Mesenchymal stem cell (in vitro differentiated cells and primary cell): ENCODE data around the gene HAVCR2. TPM values are rescaled to one million over a fixed set of nuclear protein-coding genes. Genes with fewer than 3 reads are reported as not detected.

Source experiments
- DNase-seq: peaks from one replicate; pipeline ENCODE4 v3.0.0-alpha.2; 2013
- H2AFZ ChIP-seq: one replicate; pipeline ENCODE4 v1.6.1; 2013; ENCODE audit warnings: low read depth, mild to moderate bottlenecking, control low read depth, inconsistent platforms, low read length, moderate library complexity
- H2AK5ac ChIP-seq: 2 replicates; pipeline ENCODE4 v1.6.1; 2013; ENCODE audit warnings: low read length, moderate library complexity, mild to moderate bottlenecking, inconsistent platforms; ENCODE audit not compliant: severe bottlenecking
- H2BK120ac ChIP-seq: one replicate; pipeline ENCODE4 v1.6.1; 2013; ENCODE audit warnings: low read depth, mild to moderate bottlenecking, inconsistent platforms, low read length, moderate library complexity
- H2BK12ac ChIP-seq, 2 experiments: one replicate each; pipeline ENCODE4 v1.6.1; 2013; ENCODE audit warnings: inconsistent platforms in 2 of 2, low read length in 2 of 2, mild to moderate bottlenecking in 2 of 2, moderate library complexity in 2 of 2, control low read depth in 1 of 2
- H2BK15ac ChIP-seq: one replicate; pipeline ENCODE4 v1.6.1; 2013; ENCODE audit warnings: mild to moderate bottlenecking, low read depth, inconsistent platforms; ENCODE audit not compliant: poor library complexity, severe bottlenecking
- H2BK5ac ChIP-seq: 2 replicates; pipeline ENCODE4 v1.6.1; 2013; ENCODE audit warnings: low read depth, mild to moderate bottlenecking, low read length, control low read depth, inconsistent platforms; ENCODE audit not compliant: poor library complexity, severe bottlenecking
- H3K14ac ChIP-seq, 2 experiments: one replicate each; pipeline ENCODE4 v1.6.1; 2013; ENCODE audit warnings: inconsistent platforms in 2 of 2, low read length in 2 of 2, control low read depth in 1 of 2, mild to moderate bottlenecking in 1 of 2, moderate library complexity in 1 of 2
- H3K18ac ChIP-seq, 2 experiments: one replicate each; pipeline ENCODE4 v1.6.1; 2013; ENCODE audit warnings: inconsistent platforms in 2 of 2, low read length in 2 of 2, control low read depth in 1 of 2, low read depth in 1 of 2, mild to moderate bottlenecking in 1 of 2
- H3K23ac ChIP-seq, 2 experiments: one replicate each; pipeline ENCODE4 v1.6.1; 2013; ENCODE audit warnings: inconsistent platforms in 2 of 2, low read length in 2 of 2, mild to moderate bottlenecking in 2 of 2, moderate library complexity in 2 of 2, control low read depth in 1 of 2
- H3K27ac ChIP-seq: 2 replicates; pipeline ENCODE4 v1.5.1; 2013; ENCODE audit warnings: mild to moderate bottlenecking, moderate library complexity, low read length, control low read depth, inconsistent platforms; ENCODE audit not compliant: poor library complexity, severe bottlenecking
- H3K27me3 ChIP-seq, 2 experiments: 2 replicates each; pipeline versions ENCODE4 v1.6.1 to v1.7.0; 2013; ENCODE audit warnings: low read length in 2 of 2, mild to moderate bottlenecking in 2 of 2, moderate library complexity in 2 of 2, control low read depth in 1 of 2, inconsistent platforms in 1 of 2; ENCODE audit not compliant: control insufficient read depth in 1 of 2, insufficient read depth in 1 of 2
- H3K36me3 ChIP-seq, 2 experiments: 2 replicates each; pipeline versions ENCODE4 v1.6.1 to v1.7.0; 2013; ENCODE audit warnings: low read length in 2 of 2, control low read depth in 1 of 2, inconsistent platforms in 1 of 2, low read depth in 1 of 2, mild to moderate bottlenecking in 1 of 2; ENCODE audit not compliant: insufficient read depth in 2 of 2, control insufficient read depth in 1 of 2
- H3K4ac ChIP-seq, 2 experiments: one replicate each; pipeline ENCODE4 v1.6.1; 2013; ENCODE audit warnings: inconsistent platforms in 2 of 2, low read length in 2 of 2, mild to moderate bottlenecking in 2 of 2, moderate library complexity in 2 of 2, control low read depth in 1 of 2, low read depth in 1 of 2
- H3K4me1 ChIP-seq: 2 replicates; pipeline ENCODE4 v1.6.1; 2013; ENCODE audit warnings: low read depth, low read length, control low read depth; ENCODE audit not compliant: control insufficient read depth, insufficient read depth
- H3K4me2 ChIP-seq: 2 replicates; pipeline ENCODE4 v1.6.1; 2013; ENCODE audit warnings: low read length, mild to moderate bottlenecking, inconsistent platforms; ENCODE audit not compliant: poor library complexity, severe bottlenecking
- H3K4me3 ChIP-seq, 2 experiments: 2 replicates each; pipeline versions ENCODE4 v1.5.1 to v1.7.0; 2013; ENCODE audit warnings: low read length in 2 of 2, mild to moderate bottlenecking in 2 of 2, control low read depth in 1 of 2, low read depth in 1 of 2; ENCODE audit not compliant: insufficient read depth in 1 of 2
- H3K79me1 ChIP-seq: replicated peaks from 2 replicates; pipeline ENCODE4 v1.6.1; 2013; ENCODE audit warnings: mild to moderate bottlenecking, control low read depth, low read length, inconsistent platforms; ENCODE audit not compliant: poor library complexity, severe bottlenecking
- H3K9ac ChIP-seq: 2 replicates; pipeline ENCODE4 v1.7.0; 2013; ENCODE audit warnings: mild to moderate bottlenecking, low read length, moderate library complexity
- H3K9me3 ChIP-seq: 2 replicates; pipeline ENCODE4 v1.7.0; 2013; ENCODE audit warnings: mild to moderate bottlenecking, low read length; ENCODE audit not compliant: control insufficient read depth
- H4K8ac ChIP-seq: one replicate; pipeline ENCODE4 v1.6.1; 2013; ENCODE audit warnings: inconsistent platforms, mild to moderate bottlenecking, low read length, moderate library complexity
- H4K91ac ChIP-seq: one replicate; pipeline ENCODE4 v1.6.1; 2013; ENCODE audit warnings: mild to moderate bottlenecking, low read length, inconsistent platforms
- WGBS: methylation state at CpG from one replicate; pipeline ENCODE4 v1.1.7; 2013; ENCODE audit warnings: mixed read lengths; 5-methylcytosine and 5-hydroxymethylcytosine counted together
- polyA plus RNA-seq, 2 experiments: library from polyadenylated mRNA; stranded (reverse); fragments of 200-250 nt; gene quantifications; one replicate each; pipeline ENCODE4 v1.2.3, GENCODE V29; 2013

HAVCR2 gene
- polyA plus RNA-seq (2013, experiment 1 of 2): 0.11 TPM
- 0.21 TPM for polyA plus RNA-seq (2013, experiment 2 of 2)

- Histone ChIP-seq H3K9ac (no peak within 1 kb of the TSS), H3K9me3 (no peaks in the 10 kb centered on the region), H2BK12ac (peak within 1 kb of the TSS in 1 of 2 experiments; percentile 38), H2AFZ (no peak within 1 kb of the TSS), H3K14ac (no peak within 1 kb of the TSS), H4K91ac (no peak within 1 kb of the TSS), H2BK120ac (no peak within 1 kb of the TSS), H3K4me3 (no peak within 1 kb of the TSS), H3K27ac (no peak within 1 kb of the TSS), H3K4ac (no peak within 1 kb of the TSS), H2BK15ac (no peak within 1 kb of the TSS), H3K27me3 (no peaks in the 10 kb centered on the region), H3K4me1 (peaks cover 2% of the 10 kb centered on the region), H3K23ac (no peak within 1 kb of the TSS), H3K18ac (peak within 1 kb of the TSS in 1 of 2 experiments; percentile 21), H2BK5ac (no peak within 1 kb of the TSS), H3K4me2 (no peak within 1 kb of the TSS), H2AK5ac (no peak within 1 kb of the TSS), H4K8ac (no peak within 1 kb of the TSS), H3K36me3 (no peaks in the 10 kb centered on the region), H3K79me1 (no peaks in the 10 kb centered on the region)
- no peak for DNase-seq
- 90% methylated on average over 4 of the region's 4 CpGs for WGBS
These were observed at the start of gene HAVCR2 for GRCh38 chr5:157108976-157109375. Gene HAVCR2, minus strand, starts transcription at chr5:157109044. Its CDS starts 61 bp downstream, at chr5:157108983.

- no peak overlapping the region for H3K14ac ChIP-seq
- no peak overlapping the region for H2BK120ac ChIP-seq
- H3K4ac ChIP-seq: no peak overlapping the region
- no peak overlapping the region for H3K9ac ChIP-seq
- no peak overlapping the region for H2BK15ac ChIP-seq
- no peak for DNase-seq
- no peak overlapping the region for H2AFZ ChIP-seq
- peaks cover 3 to 10% of the 10 kb centered on the region in 2 experiments for H3K27me3 ChIP-seq
- H2BK5ac ChIP-seq: no peak overlapping the region
- no peaks in the 10 kb centered on the region for H3K9me3 ChIP-seq
- H3K4me3 ChIP-seq: no peak overlapping the region
- no peak overlapping the region for H2BK12ac ChIP-seq
- no CpG with 5 or more reads among the region's 1 CpG for WGBS
- no peaks in the 10 kb centered on the region for H3K4me1 ChIP-seq
- H3K23ac ChIP-seq: no peak overlapping the region
- no peak overlapping the region for H3K4me2 ChIP-seq
- H4K8ac ChIP-seq: no peak overlapping the region
- H3K36me3 ChIP-seq: no peaks in the 10 kb centered on the region
- H3K18ac ChIP-seq: no peak overlapping the region
- H3K27ac ChIP-seq: no peak overlapping the region
- no peak overlapping the region for H4K91ac ChIP-seq
- no peaks in the 10 kb centered on the region for H3K79me1 ChIP-seq
- no peak overlapping the region for H2AK5ac ChIP-seq
These were observed 48.5 kb upstream of the HAVCR2 start for GRCh38 chr5:157157293-157157891.

GRCh38 chr5:157155297-157155696 lies 46.5 kb upstream of the HAVCR2 start:
- no peak overlapping the region for H3K4ac ChIP-seq
- no peak overlapping the region for H3K9ac ChIP-seq
- no peak overlapping the region for H4K91ac ChIP-seq
- H2BK12ac ChIP-seq: no peak overlapping the region
- H3K4me1 ChIP-seq: no peaks in the 10 kb centered on the region
- no peak overlapping the region for H2BK15ac ChIP-seq
- H4K8ac ChIP-seq: no peak overlapping the region
- no peak overlapping the region for H2AFZ ChIP-seq
- no peaks in the 10 kb centered on the region for H3K9me3 ChIP-seq
- no peak overlapping the region for H3K14ac ChIP-seq
- no peak overlapping the region for H3K23ac ChIP-seq
- DNase-seq: no peak
- no peak overlapping the region for H3K27ac ChIP-seq
- H2BK5ac ChIP-seq: peak overlapping the region; percentile 19
- no peak overlapping the region for H3K4me2 ChIP-seq
- H3K36me3 ChIP-seq: no peaks in the 10 kb centered on the region
- no peak overlapping the region for H2BK120ac ChIP-seq
- no peak overlapping the region for H3K18ac ChIP-seq
- H3K27me3 ChIP-seq: peaks cover 2 to 10% of the 10 kb centered on the region in 2 experiments
- H2AK5ac ChIP-seq: no peak overlapping the region
- no peak overlapping the region for H3K4me3 ChIP-seq
- WGBS: 92% methylated on average over 3 of the region's 3 CpGs
- H3K79me1 ChIP-seq: no peaks in the 10 kb centered on the region

GRCh38 chr5:157150995-157151394 lies 42.2 kb upstream of the HAVCR2 start:
- H3K4me2 ChIP-seq: no peak overlapping the region
- H2AK5ac ChIP-seq: no peak overlapping the region
- DNase-seq: no peak
- H3K14ac ChIP-seq: no peak overlapping the region
- H3K4me1 ChIP-seq: no peaks in the 10 kb centered on the region
- no peaks in the 10 kb centered on the region for H3K27me3 ChIP-seq
- H3K36me3 ChIP-seq: no peaks in the 10 kb centered on the region
- H4K91ac ChIP-seq: no peak overlapping the region
- no peak overlapping the region for H2BK120ac ChIP-seq
- no peak overlapping the region for H3K23ac ChIP-seq
- H2BK15ac ChIP-seq: no peak overlapping the region
- H3K18ac ChIP-seq: no peak overlapping the region
- H3K27ac ChIP-seq: no peak overlapping the region
- H3K9ac ChIP-seq: no peak overlapping the region
- H3K79me1 ChIP-seq: no peaks in the 10 kb centered on the region
- 85% methylated on average over 3 of the region's 3 CpGs for WGBS
- no peak overlapping the region for H4K8ac ChIP-seq
- no peaks in the 10 kb centered on the region for H3K9me3 ChIP-seq
- no peak overlapping the region for H3K4me3 ChIP-seq
- no peak overlapping the region for H3K4ac ChIP-seq
- no peak overlapping the region for H2AFZ ChIP-seq
- no peak overlapping the region for H2BK5ac ChIP-seq
- no peak overlapping the region for H2BK12ac ChIP-seq
